Cardiac fibroblast (primary cell): ENCODE results near the gene ITIH1.

Experiments
- DNase-seq, 2 donors: peaks; one replicate each; pipeline versions ENCODE4 v3.0.0 to v3.0.0-alpha.2; 2010; ENCODE audit warnings: low read depth in 2 of 2
- H3K4me3 ChIP-seq, 2 donors: replicated peaks in 1 of 2; 1 replicate in 1 of 2; 2 replicates in 1 of 2; pipeline ENCODE4 v1.5.1; 2011; ENCODE audit warnings: low read depth in 2 of 2, low read length in 2 of 2, mild to moderate bottlenecking in 2 of 2, moderate library complexity in 1 of 2
- CTCF ChIP-seq: IDR thresholded peaks from one replicate; pipeline ENCODE4 v1.5.1; 2011; ENCODE audit warnings: low read depth, mild to moderate bottlenecking, low read length, inconsistent platforms

Gene ITIH1

GRCh38 chr3:52781741-52782140 lies 4.3 kb downstream of the ITIH1 start:
- no peak for TF ChIP-seq CTCF
- DNase-seq = no peak
- no peak overlapping the region for H3K4me3 ChIP-seq

- no peak for DNase-seq
- H3K4me3 ChIP-seq = no peak overlapping the region
- no peak for TF ChIP-seq CTCF
Observed at GRCh38 chr3:52782412-52783210, 5.2 kb downstream of the ITIH1 start.

- no peak for TF ChIP-seq CTCF
- no peak for DNase-seq
Observed at GRCh38 chr3:52783211-52783555, 5.8 kb downstream of the ITIH1 start.

DNA sequence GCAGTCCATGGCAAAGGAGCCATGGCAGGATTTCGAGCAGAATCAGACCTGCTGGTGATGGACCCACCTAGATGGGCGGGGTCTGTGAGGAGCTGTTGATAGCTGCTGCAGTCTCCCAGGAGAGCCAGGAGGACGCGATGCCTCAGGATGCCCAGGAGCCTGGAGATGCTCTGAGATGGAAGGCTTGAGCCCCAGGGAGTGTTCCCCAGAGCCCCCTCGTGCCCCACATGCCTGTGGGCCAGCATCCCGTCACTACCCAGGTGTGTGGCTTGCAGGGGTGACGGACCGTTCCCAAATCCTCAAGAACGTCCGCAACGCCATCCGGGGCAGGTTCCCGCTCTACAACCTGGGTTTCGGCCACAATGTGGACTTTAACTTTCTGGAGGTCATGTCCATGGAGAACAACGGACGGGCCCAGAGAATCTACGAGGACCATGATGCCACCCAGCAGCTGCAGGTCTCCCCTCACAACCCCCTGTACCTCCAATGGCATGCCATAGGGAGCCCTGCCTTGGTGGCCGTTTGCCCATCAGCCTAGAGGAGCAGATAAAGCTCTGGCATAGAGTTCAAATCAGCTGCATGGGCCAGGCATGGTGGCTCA lies 6.7 kb downstream of the ITIH1 start:
- no peak for TF ChIP-seq CTCF
- DNase-seq = no peak

More at GRCh38 chr3:52783211-52783555, 5.8 kb downstream of the ITIH1 start:
- no peak overlapping the region for H3K4me3 ChIP-seq

DNA sequence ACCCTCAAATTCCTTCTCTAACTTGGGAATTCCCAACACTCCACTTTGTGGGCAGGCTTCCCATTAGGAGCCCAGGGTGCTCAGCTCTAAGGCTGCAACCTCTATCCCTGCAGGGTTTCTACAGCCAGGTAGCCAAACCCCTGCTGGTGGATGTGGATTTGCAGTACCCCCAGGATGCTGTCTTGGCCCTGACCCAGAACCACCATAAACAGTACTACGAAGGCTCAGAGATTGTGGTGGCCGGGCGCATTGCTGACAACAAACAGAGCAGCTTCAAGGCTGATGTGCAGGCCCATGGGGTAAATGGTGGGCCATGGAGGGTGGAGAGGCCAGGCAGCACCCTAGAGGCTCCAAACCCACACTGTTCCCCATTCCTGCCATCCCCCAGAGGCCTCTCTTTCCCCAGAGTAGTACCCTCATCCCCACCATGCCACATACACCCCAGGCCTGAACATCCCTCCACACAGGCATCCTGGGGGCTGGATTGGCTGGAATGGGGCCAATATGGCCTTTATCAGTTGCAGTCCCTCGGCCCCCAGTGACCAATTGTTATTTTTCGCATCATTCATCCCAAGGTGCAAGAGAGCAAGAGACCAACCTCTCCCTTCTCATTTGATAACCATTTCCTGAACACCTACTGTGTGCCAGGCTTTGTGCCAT lies 7.7 kb downstream of the ITIH1 start:
- H3K4me3 ChIP-seq = no peak overlapping the region
- no peak for TF ChIP-seq CTCF
- DNase-seq = no peak

More for the DNA sequence above, 6.7 kb downstream of the ITIH1 start:
- H3K4me3 ChIP-seq = no peak overlapping the region

DNA sequence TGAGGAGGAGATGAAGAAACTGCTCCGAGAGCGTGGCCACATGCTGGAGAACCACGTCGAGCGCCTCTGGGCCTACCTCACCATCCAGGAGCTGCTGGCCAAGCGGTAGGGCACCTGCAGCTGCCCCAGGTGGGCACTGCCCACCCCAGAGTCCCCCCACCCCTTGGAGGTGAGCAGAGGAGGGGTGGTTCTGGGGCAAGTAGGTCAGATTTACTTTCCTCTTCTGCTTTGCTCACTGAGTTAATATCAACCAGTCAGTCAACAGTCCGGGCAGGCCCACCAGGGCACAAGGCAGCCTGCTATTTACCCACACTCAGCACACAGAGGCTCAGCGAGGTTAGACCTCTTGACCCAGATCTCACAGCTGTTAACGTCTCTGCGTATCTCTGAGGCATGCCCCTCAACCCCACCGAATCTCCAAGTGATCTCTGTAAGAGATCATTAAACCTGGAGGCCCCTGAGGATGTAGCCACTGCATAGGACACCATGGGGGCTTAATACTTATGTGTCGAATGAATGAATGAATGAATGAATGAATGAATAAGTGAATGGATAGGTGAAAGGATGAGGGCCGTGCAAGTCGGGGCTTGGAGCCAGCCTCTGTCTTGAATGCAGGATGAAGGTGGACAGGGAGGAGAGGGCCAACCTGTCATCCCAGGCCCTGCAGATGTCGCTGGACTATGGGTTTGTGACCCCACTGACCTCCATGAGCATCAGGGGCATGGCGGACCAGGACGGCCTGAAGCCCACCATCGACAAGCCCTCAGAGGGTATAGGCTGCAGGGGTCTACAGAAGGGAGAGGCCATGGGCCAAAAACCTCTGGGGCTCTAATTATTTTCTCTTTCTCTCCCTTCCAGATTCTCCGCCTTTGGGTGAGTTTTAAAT lies 9.2 kb downstream of the ITIH1 start:
- TF ChIP-seq CTCF = no peak
- H3K4me3 ChIP-seq = no peak overlapping the region
- no peak for DNase-seq
